Right lobe of liver (tissue), 4 donors: ENCODE results near the gene RAB28.

Experiments used
- CTCF ChIP-seq, 4 donors: fragments of 200-600 bp in 3 of 4; fragments of 450-650 bp in 1 of 4; IDR thresholded peaks; one replicate each; pipeline versions ENCODE4 v1.5.1 to v1.8.0; 2016 to 2022; ENCODE audit warnings: antibody characterized with exemption in 4 of 4, mild to moderate bottlenecking in 2 of 4
- POLR2A ChIP-seq: fragments of 450-650 bp; IDR thresholded peaks from one replicate; pipeline ENCODE4 v1.6.1; 2017; ENCODE audit warnings: antibody characterized with exemption, mild to moderate bottlenecking
- donor health status: DM: no; HTN: no; CAD: no.
- donor health status: DM: no; HTN: no; CAD: no.
- donor health status: DM: no; HTN: yes; CAD: no.

GRCh38 chr4:13322681-13323101 is 161.4 kb downstream of the RAB28 start:
- no peak for TF ChIP-seq CTCF (IDR thresholded peaks at IDR 0.05)
- no peak for TF ChIP-seq POLR2A
